OCI-LY3 (cell line): ENCODE results near the gene RERE.

Experiments used
- H2AFZ ChIP-seq: fragments of 200-600, 300-600 bp; shearing (Covaris generic); 2 replicates; pipeline ENCODE4 v1.6.0; 2014; ENCODE audit warnings: antibody characterized with exemption, low read depth, low read length
- H3K27ac ChIP-seq: fragments of 200-600, 300-600 bp; sonication (generic); 2 replicates; pipeline ENCODE4 v1.5.1; 2014; ENCODE audit warnings: mild to moderate bottlenecking, low read length, moderate library complexity, mixed read lengths
- H3K27me3 ChIP-seq: fragments of 200-600, 300-600 bp; sonication (generic); 2 replicates; pipeline ENCODE4 v1.6.1; 2014; ENCODE audit warnings: low read depth, low read length, mixed read lengths
- H3K36me3 ChIP-seq: fragments of 200-600, 300-600 bp; sonication (generic); replicated peaks from 2 replicates; pipeline ENCODE3; 2014; ENCODE audit warnings: low read depth, low read length, mixed read lengths
- H3K4me1 ChIP-seq: fragments of 300-600, 200-600 bp; sonication (generic); 2 replicates; pipeline ENCODE4 v1.6.1; 2014; ENCODE audit warnings: low read length, mixed read lengths
- H3K4me2 ChIP-seq: fragments of 200-600, 300-600 bp; sonication (generic); 2 replicates; pipeline ENCODE4 v1.6.1; 2014; ENCODE audit warnings: low read length, mixed read lengths
- H3K4me3 ChIP-seq: fragments of 300-600, 200-600 bp; sonication (generic); 2 replicates; pipeline ENCODE4 v1.5.1; 2014; ENCODE audit warnings: antibody characterized with exemption, mild to moderate bottlenecking, low read length, moderate library complexity
- H3K79me2 ChIP-seq: fragments of 300-600, 200-600 bp; shearing (Covaris generic); 2 replicates; pipeline ENCODE4 v1.6.1; 2014; ENCODE audit warnings: mild to moderate bottlenecking, low read length, mixed read lengths
- H3K9ac ChIP-seq: fragments of 300-600, 200-600 bp; shearing (Covaris generic); 2 replicates; pipeline ENCODE4 v1.6.0; 2014; ENCODE audit warnings: mild to moderate bottlenecking, low read length, moderate library complexity
- H3K9me3 ChIP-seq: fragments of 200-600, 300-600 bp; shearing (Covaris generic); 2 replicates; pipeline ENCODE4 v1.6.1; 2014; ENCODE audit warnings: low read length, mixed read lengths; ENCODE audit not compliant: insufficient read depth
- H4K20me1 ChIP-seq: fragments of 200-600, 300-600 bp; sonication (generic); 2 replicates; pipeline ENCODE4 v1.6.1; 2016; ENCODE audit warnings: low read length, mixed read lengths; ENCODE audit not compliant: insufficient read depth
- CTCF ChIP-seq: fragments of 200-600, 300-600 bp; sonication (generic); IDR thresholded peaks from 2 replicates; pipeline ENCODE4 v1.5.1; 2014; ENCODE audit warnings: antibody characterized with exemption, low read length, low read depth
- EZH2phosphoT487 ChIP-seq: fragments of 200-600 bp; shearing (Covaris generic); IDR thresholded peaks from 2 replicates; pipeline ENCODE4 v1.6.1; 2018; ENCODE audit warnings: antibody characterized with exemption, mixed run types, low read depth

The RERE gene

GRCh38 chr1:8810987-8811386 is 6.5 kb downstream of the RERE start:
- peaks cover 43% of the 10 kb centered on the region for H3K4me1 ChIP-seq

GRCh38 chr1:8809342-8809736 is 8.1 kb downstream of the RERE start:
- Histone ChIP-seq H3K9ac (no peak overlapping the region), H4K20me1 (peaks cover 32% of the 10 kb centered on the region), H3K9me3 (no peaks in the 10 kb centered on the region), H3K4me3 (no peak overlapping the region), H3K27ac (no peak overlapping the region), H3K4me2 (no peak overlapping the region), H2AFZ (no peak overlapping the region), H3K4me1 (peaks cover 26% of the 10 kb centered on the region), H3K27me3 (no peaks in the 10 kb centered on the region), H3K36me3 (no peaks in the 10 kb centered on the region), H3K79me2 (peaks cover 38% of the 10 kb centered on the region)
- TF ChIP-seq CTCF (no peak), EZH2phosphoT487 (no peak)

More at GRCh38 chr1:8810987-8811386, 6.5 kb downstream of the RERE start:
- H3K4me3 ChIP-seq: no peak overlapping the region
- no peak overlapping the region for H3K4me2 ChIP-seq
- no peak for TF ChIP-seq CTCF
- no peak overlapping the region for H3K9ac ChIP-seq
- H3K27ac ChIP-seq: no peak overlapping the region
- H3K9me3 ChIP-seq: no peaks in the 10 kb centered on the region
- H3K27me3 ChIP-seq: no peaks in the 10 kb centered on the region
- H2AFZ ChIP-seq: no peak overlapping the region
- no peaks in the 10 kb centered on the region for H3K36me3 ChIP-seq
- peaks cover 39% of the 10 kb centered on the region for H4K20me1 ChIP-seq
- H3K79me2 ChIP-seq: peaks cover 55% of the 10 kb centered on the region

- no peak for TF ChIP-seq EZH2phosphoT487
- TF ChIP-seq CTCF: no peak
- Histone ChIP-seq H3K79me2 (peaks cover 16% of the 10 kb centered on the region), H3K36me3 (no peaks in the 10 kb centered on the region), H3K27ac (no peak overlapping the region), H3K4me1 (peaks cover 6% of the 10 kb centered on the region), H3K9ac (no peak overlapping the region), H3K27me3 (no peaks in the 10 kb centered on the region), H4K20me1 (peaks cover 20% of the 10 kb centered on the region), H3K9me3 (no peaks in the 10 kb centered on the region), H2AFZ (no peak overlapping the region), H3K4me2 (no peak overlapping the region), H3K4me3 (no peak overlapping the region)
Observed at GRCh38 chr1:8807004-8807403, 10.4 kb downstream of the RERE start.

GRCh38 chr1:8800416-8800815 is 17.0 kb downstream of the RERE start:
- Histone ChIP-seq H3K9me3 (no peaks in the 10 kb centered on the region), H2AFZ (no peak overlapping the region), H3K36me3 (no peaks in the 10 kb centered on the region), H3K4me1 (no peaks in the 10 kb centered on the region), H3K4me2 (no peak overlapping the region), H3K4me3 (no peak overlapping the region), H4K20me1 (no peaks in the 10 kb centered on the region), H3K27ac (no peak overlapping the region), H3K9ac (no peak overlapping the region), H3K79me2 (no peaks in the 10 kb centered on the region), H3K27me3 (no peaks in the 10 kb centered on the region)
- TF ChIP-seq CTCF: no peak
- no peak for TF ChIP-seq EZH2phosphoT487
